Breast epithelium (tissue), 3 donors: ENCODE measurements around the gene KLK10.

Experiments used
- CTCF ChIP-seq, 3 donors: fragments of 450-650 bp; IDR thresholded peaks; one replicate each; pipeline ENCODE4 v1.5.1; 2016 to 2017; ENCODE audit warnings: antibody characterized with exemption in 3 of 3, mild to moderate bottlenecking in 3 of 3, moderate library complexity in 3 of 3
- POLR2A ChIP-seq: fragments of 450-650 bp; IDR thresholded peaks from one replicate; pipeline ENCODE4 v1.6.1; 2016; ENCODE audit warnings: antibody characterized with exemption, mild to moderate bottlenecking, moderate library complexity

GRCh38 chr19:51014242-51014641 is 5.3 kb downstream of the KLK10 start:
- TF ChIP-seq POLR2A (no peak), CTCF (IDR thresholded peaks at IDR 0.05) (no peak)
